Measurements from ENCODE around the gene ARL3.

GRCh38 chr10:102743078-102743587 is 28.9 kb upstream of the ARL3 start:
- no peak for TF ChIP-seq CTCF (IDR thresholded peaks at IDR 0.05)
- TF ChIP-seq POLR2A (IDR thresholded peaks at IDR 0.05) = no peak
- no peak for TF ChIP-seq POLR2AphosphoS5 (IDR thresholded peaks at IDR 0.05)
- TF ChIP-seq EP300 (IDR thresholded peaks at IDR 0.05) = no peak

All from suprapubic skin (tissue), 4 donors.